Gastrocnemius medialis (tissue), 4 donors: ENCODE measurements around the gene SEC61B. TPM values are rescaled to one million over a fixed set of nuclear protein-coding genes. Genes with fewer than 3 reads are reported as not detected.

Experiments
- ATAC-seq, 2 donors: fragments of 150-250 bp; one replicate each; pipeline ENCODE4 v1.9.1; 2016
- DNase-seq, 2 donors: peaks; one replicate each; pipeline ENCODE4 v3.0.0-alpha.2; 2019
- H3K27ac ChIP-seq, 4 donors: fragments of 200-600 bp; sonication (generic); 1 replicate in 1 of 4; 2 replicates in 3 of 4; pipeline ENCODE4 v1.5.1; 2016 to 2018; ENCODE audit warnings: mild to moderate bottlenecking in 2 of 4, moderate library complexity in 1 of 4
- H3K27me3 ChIP-seq, 3 donors: fragments of 200-600 bp; sonication (generic) in 2 of 3; 1 replicate in 1 of 3; 2 replicates in 2 of 3; pipeline versions ENCODE4 v1.5.1 to v1.6.0; 2016 to 2019; ENCODE audit warnings: mild to moderate bottlenecking in 1 of 3, moderate library complexity in 1 of 3
- H3K36me3 ChIP-seq, 2 donors: fragments of 200-600 bp; sonication (generic) in 1 of 2; one replicate each; pipeline ENCODE4 v1.5.1; 2017 to 2018
- H3K4me1 ChIP-seq, 2 donors: fragments of 200-600 bp; sonication (generic) in 1 of 2; one replicate each; pipeline ENCODE4 v1.5.1; 2016 to 2017; ENCODE audit warnings: mild to moderate bottlenecking in 2 of 2
- H3K4me3 ChIP-seq, 4 donors: fragments of 200-600 bp; sonication (generic) in 3 of 4; 1 replicate in 1 of 4; 2 replicates in 3 of 4; pipeline ENCODE4 v1.5.1; 2016 to 2019; ENCODE audit warnings: mild to moderate bottlenecking in 2 of 4
- H3K9me3 ChIP-seq, 3 donors: fragments of 200-600 bp; sonication (generic) in 2 of 3; 1 replicate in 1 of 3; 2 replicates in 2 of 3; pipeline ENCODE4 v1.5.1; 2016 to 2019
- POLR2A ChIP-seq, 2 donors: fragments of 450-650 bp; IDR thresholded peaks; one replicate each; pipeline ENCODE4 v1.6.1; 2017; ENCODE audit warnings: antibody characterized with exemption in 2 of 2, mild to moderate bottlenecking in 2 of 2, moderate library complexity in 2 of 2
- in situ Hi-C, 4 donors: fragments of 200-750 bp; cut with MboI; loops; one replicate each; pipeline versions ENCODE4 v1.15.0 to v1.8.0; 2017; ENCODE audit warnings: low sequenced_read_pairs in 4 of 4
- intact Hi-C: fragments of 100-400 bp; cut with DNase I; formaldehyde crosslinking; loops from one replicate; pipeline ENCODE4 v1.15.1; 2023; ENCODE audit warnings: low total_unique reads
- total RNA-seq, 4 donors: library from RNA; depleted of rRNA; stranded (reverse); fragments of >200 nt; gene quantifications; one replicate each; pipeline versions ENCODE4 v1.1.0 to v1.2.3, GENCODE V29; 2016
- TF ChIP-seq, protein P1 (sequence below), 5 experiments: fragments of 450-650 bp in 3 of 5; fragments of 200-600 bp in 2 of 5; sonication (generic) in 2 of 5; IDR thresholded peaks in 4 of 5; conservative IDR thresholded peaks in 1 of 5; 1 replicate in 4 of 5; 2 replicates in 1 of 5; pipeline ENCODE4 v1.5.1; 2016 to 2019; ENCODE audit warnings: antibody characterized with exemption in 5 of 5, mild to moderate bottlenecking in 3 of 5, moderate library complexity in 3 of 5

SEC61B gene
- 10 to 100 TPM; 20.5 to 50.5 (median 24.9) TPM for total RNA-seq

DNA sequence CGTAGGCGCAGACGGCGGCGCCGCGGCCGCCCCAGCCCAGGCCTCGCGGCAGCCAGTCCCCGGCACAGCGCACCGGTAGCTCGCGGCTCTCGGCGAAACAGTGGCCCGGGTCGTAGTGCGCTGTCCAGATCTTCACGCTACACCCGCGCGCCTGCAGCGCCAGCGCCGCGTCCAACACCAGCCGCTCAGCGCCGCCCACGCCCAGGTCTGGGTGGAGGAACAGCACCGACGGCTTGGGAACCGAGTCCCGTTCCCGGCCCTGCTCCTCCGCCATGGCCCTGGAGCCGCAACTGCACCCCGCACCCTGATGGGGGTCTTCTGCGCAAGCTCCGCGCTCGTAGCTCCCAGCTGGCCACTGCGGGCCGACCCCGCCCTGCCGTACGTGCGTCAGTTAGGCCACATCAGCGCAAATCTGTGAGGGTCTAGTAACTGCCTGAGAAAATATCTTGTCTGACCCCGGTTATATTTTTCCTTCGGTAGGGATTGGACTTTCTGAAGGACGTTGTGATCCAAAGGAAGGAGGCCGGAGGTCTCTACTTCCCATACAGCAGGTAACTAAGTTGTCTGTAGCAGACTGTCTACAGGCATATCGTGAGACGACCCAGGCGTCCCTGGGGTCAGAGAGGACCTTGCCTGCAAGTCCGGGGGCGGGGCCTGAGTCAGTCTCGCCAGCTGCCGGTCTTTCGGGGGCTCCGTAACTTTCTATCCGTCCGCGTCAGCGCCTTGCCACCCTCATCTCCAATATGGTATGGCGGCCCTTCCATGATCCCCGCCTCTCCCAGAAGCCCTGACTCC lies at the start of gene SEC61B, which contains the start of gene ALG2:
SEC61B (plus strand) TSS at position 662 of the 795 bp plus-strand sequence; CDS start at position 744, 82 bp downstream.
ALG2 (minus strand) TSS at position 322 of the 795 bp plus-strand sequence; CDS start at position 274, 48 bp downstream.
- peaks cover 70 to 77% of the 10 kb centered on the region in 2 donors for H3K4me1 ChIP-seq

DNA sequence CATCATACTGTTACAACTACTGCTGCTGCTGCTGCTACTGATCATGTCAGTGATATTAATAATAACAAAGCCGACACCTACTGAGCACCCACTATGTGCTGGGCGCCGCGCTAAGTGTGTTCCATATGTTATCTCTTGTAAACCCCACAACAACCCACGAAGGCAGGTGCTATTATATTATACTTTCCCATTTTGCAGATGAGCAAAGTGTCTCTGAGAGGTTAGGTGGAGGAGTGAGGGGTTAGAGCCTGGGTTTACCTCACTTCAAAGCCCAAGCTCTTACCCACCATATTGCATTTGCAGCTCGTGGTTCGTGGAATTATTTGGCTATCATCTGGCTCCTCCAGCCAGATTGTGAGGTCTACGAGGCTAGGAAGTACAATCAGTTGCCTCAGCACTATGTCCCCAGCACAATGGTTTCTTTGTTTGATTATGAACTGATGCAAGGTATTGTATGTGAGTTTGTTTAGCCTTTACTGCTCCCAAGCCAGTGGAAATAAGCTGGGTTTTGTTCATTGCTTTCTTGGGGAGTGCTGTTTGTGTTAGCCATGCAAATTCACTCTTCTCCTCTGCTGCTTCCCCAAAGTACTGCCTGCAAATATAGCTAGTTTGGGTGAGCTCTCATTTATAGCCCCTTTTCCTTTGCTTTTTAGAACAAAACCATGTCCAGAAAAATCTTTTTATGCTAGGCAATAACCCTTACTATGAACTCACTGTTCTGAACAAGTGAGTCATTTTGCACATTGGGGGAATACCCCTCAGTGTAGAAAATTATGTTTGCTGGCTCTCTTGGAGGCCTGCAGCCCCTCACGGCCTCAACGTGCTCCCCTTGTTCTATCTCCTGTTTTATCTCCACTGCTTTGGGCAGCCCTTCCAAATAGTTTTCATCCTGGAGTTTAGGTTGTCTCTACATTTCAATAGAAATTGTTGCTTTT lies 48.2 kb upstream of the SEC61B start:
- Histone ChIP-seq H3K4me3 (no peak overlapping the region), H3K27ac (no peak overlapping the region), H3K27me3 (peaks cover 0 to 4% (median 0%) of the 10 kb centered on the region in 3 donors), H3K9me3 (no peaks in the 10 kb centered on the region), H3K4me1 (no peaks in the 10 kb centered on the region), H3K36me3 (no peaks in the 10 kb centered on the region)
- DNase-seq, result no peak
- TF ChIP-seq POLR2A (IDR thresholded peaks at IDR 0.05), result no peak
- TF ChIP-seq, protein P1, sequence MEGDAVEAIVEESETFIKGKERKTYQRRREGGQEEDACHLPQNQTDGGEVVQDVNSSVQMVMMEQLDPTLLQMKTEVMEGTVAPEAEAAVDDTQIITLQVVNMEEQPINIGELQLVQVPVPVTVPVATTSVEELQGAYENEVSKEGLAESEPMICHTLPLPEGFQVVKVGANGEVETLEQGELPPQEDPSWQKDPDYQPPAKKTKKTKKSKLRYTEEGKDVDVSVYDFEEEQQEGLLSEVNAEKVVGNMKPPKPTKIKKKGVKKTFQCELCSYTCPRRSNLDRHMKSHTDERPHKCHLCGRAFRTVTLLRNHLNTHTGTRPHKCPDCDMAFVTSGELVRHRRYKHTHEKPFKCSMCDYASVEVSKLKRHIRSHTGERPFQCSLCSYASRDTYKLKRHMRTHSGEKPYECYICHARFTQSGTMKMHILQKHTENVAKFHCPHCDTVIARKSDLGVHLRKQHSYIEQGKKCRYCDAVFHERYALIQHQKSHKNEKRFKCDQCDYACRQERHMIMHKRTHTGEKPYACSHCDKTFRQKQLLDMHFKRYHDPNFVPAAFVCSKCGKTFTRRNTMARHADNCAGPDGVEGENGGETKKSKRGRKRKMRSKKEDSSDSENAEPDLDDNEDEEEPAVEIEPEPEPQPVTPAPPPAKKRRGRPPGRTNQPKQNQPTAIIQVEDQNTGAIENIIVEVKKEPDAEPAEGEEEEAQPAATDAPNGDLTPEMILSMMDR (IDR thresholded peaks at IDR 0.05 in 4 of 5, conservative IDR thresholded peaks at IDR 0.05 in 1 of 5), result no peak
- no peak for ATAC-seq
- in situ Hi-C loops, result no loop called here
- intact Hi-C loops, result loop anchor here (10.0 kb wide), 1 partner anchor 1041 kb away; no protein-coding TSS in a partner anchor

More for the DNA sequence above, at the start of gene SEC61B, which contains the start of gene ALG2:
- ATAC-seq (peak; percentile 94 to 95), DNase-seq (peak; percentile 91 to 93)
- H3K36me3 ChIP-seq, result peaks cover 0 to 15% of the 10 kb centered on the region in 2 donors
- H3K27me3 ChIP-seq, result no peaks in the 10 kb centered on the region
- intact Hi-C loops, result loop anchor here (1.0 to 10.0 kb wide), 7 partner anchors 37 to 1133 kb away; partner anchors contain the start of genes ERP44, INVS, NR4A3 and TEX10
- peak within 1 kb of the TSS; percentile 89 to 98 (median 94) for H3K4me3 ChIP-seq
- peak within 1 kb of the TSS; percentile 88 to 98 (median 96) for H3K27ac ChIP-seq
- in situ Hi-C loops, result loop anchor here in 1 of 4 donors (25.0 kb wide), 1 partner anchor 590 kb away; the partner anchor contains the start of gene NR4A3
- TF ChIP-seq POLR2A (IDR thresholded peaks at IDR 0.05), result peak; percentile 98
- TF ChIP-seq, protein P1 (IDR thresholded peaks at IDR 0.05 in 4 of 5, conservative IDR thresholded peaks at IDR 0.05 in 1 of 5), result no peak
- no peaks in the 10 kb centered on the region for H3K9me3 ChIP-seq

DNA sequence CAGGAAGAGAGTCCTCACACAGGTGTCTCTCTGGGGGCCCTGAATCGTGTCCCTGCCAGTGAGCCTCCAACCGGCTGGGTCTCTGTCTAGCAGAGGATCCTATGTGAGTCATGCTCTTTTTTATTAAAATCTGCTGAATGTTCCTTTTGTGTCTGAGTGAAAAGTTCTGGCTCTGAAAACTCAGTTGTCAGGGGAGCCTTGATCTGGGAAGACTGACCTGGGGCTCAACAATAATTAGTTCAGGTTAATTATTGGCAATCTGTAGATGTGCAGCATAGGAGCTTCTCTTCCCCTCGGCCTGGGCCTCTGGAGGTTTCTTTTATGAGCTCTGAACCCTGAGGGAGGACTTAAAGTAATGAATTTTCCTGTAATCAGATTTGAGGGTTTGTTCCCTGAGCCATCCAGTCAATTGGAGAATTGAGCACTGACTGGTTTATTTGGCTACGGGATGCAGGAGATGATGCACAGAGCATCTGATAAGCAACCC lies 45.5 kb upstream of the SEC61B start:
- Histone ChIP-seq H3K36me3 (no peaks in the 10 kb centered on the region), H3K4me3 (no peak overlapping the region), H3K4me1 (no peaks in the 10 kb centered on the region), H3K27me3 (no peaks in the 10 kb centered on the region), H3K9me3 (no peaks in the 10 kb centered on the region), H3K27ac (no peak overlapping the region)
- no peak for ATAC-seq
- DNase-seq, result no peak
- intact Hi-C loops (loop anchor here (10.0 kb wide), 1 partner anchor 1038 kb away; no protein-coding TSS in a partner anchor), in situ Hi-C loops (loop anchor here (25.0 kb wide), 4 partner anchors 636 to 1161 kb away; partner anchors contain the start of gene NR4A3 (in 2 of the 4))
- TF ChIP-seq, protein P1 (IDR thresholded peaks at IDR 0.05 in 4 of 5, conservative IDR thresholded peaks at IDR 0.05 in 1 of 5), result no peak
- TF ChIP-seq POLR2A (IDR thresholded peaks at IDR 0.05), result no peak
